Liver (tissue), 3 donors: ENCODE results near the gene HECTD1.

Experiments
- ATF3 ChIP-seq: IDR thresholded peaks from 2 replicates; pipeline ENCODE4 v1.6.1; 2016; ENCODE audit warnings: antibody characterized with exemption
- EGR1 ChIP-seq, 2 donors: IDR thresholded peaks; 2 replicates each; pipeline ENCODE4 v1.6.1; 2016 to 2018; ENCODE audit warnings: antibody characterized with exemption in 2 of 2, low read depth in 2 of 2
- GABPA ChIP-seq, 2 donors: IDR thresholded peaks in 1 of 2; conservative IDR thresholded peaks in 1 of 2; 2 replicates each; pipeline ENCODE4 v1.6.1; 2016; ENCODE audit warnings: antibody characterized with exemption in 2 of 2, mild to moderate bottlenecking in 1 of 2, moderate library complexity in 1 of 2
- JUND ChIP-seq, 2 donors: IDR thresholded peaks; 2 replicates each; pipeline ENCODE4 v1.6.1; 2016; ENCODE audit warnings: antibody characterized with exemption in 2 of 2
- MAX ChIP-seq: IDR thresholded peaks from 2 replicates; pipeline ENCODE4 v1.6.1; 2016; ENCODE audit warnings: antibody characterized with exemption
- RAD21 ChIP-seq, 2 donors: IDR thresholded peaks; 2 replicates each; pipeline ENCODE4 v1.6.1; 2016; ENCODE audit warnings: antibody characterized with exemption in 2 of 2, mild to moderate bottlenecking in 2 of 2
- RXRA ChIP-seq, 2 donors: IDR thresholded peaks; 2 replicates each; pipeline ENCODE4 v1.6.1; 2017 to 2018; ENCODE audit warnings: antibody characterized with exemption in 2 of 2, mild to moderate bottlenecking in 1 of 2
- TAF1 ChIP-seq: conservative IDR thresholded peaks from 2 replicates; pipeline ENCODE4 v1.6.1; 2016; ENCODE audit warnings: antibody characterized with exemption, mild to moderate bottlenecking
- YY1 ChIP-seq: IDR thresholded peaks from 2 replicates; pipeline ENCODE4 v1.6.1; 2016; ENCODE audit warnings: antibody characterized with exemption, mild to moderate bottlenecking
- TF ChIP-seq, protein P1 (sequence below): fragments of 150-350 bp; IDR thresholded peaks from 2 replicates; pipeline ENCODE4 v1.5.1; 2017; ENCODE audit warnings: improper control_type of control experiment, low read depth, low read length; ENCODE audit not compliant: missing input control
- TF ChIP-seq, protein P2 (sequence below): IDR thresholded peaks from 2 replicates; pipeline ENCODE4 v1.6.1; 2016; ENCODE audit warnings: antibody characterized with exemption
- donor health status: healthy.
- donor health status: healthy.

GRCh38 chr14:31139301-31139847 is 68.2 kb downstream of the HECTD1 start:
- TF ChIP-seq RAD21 (IDR thresholded peaks at IDR 0.05), result no peak
- TF ChIP-seq, protein P1, sequence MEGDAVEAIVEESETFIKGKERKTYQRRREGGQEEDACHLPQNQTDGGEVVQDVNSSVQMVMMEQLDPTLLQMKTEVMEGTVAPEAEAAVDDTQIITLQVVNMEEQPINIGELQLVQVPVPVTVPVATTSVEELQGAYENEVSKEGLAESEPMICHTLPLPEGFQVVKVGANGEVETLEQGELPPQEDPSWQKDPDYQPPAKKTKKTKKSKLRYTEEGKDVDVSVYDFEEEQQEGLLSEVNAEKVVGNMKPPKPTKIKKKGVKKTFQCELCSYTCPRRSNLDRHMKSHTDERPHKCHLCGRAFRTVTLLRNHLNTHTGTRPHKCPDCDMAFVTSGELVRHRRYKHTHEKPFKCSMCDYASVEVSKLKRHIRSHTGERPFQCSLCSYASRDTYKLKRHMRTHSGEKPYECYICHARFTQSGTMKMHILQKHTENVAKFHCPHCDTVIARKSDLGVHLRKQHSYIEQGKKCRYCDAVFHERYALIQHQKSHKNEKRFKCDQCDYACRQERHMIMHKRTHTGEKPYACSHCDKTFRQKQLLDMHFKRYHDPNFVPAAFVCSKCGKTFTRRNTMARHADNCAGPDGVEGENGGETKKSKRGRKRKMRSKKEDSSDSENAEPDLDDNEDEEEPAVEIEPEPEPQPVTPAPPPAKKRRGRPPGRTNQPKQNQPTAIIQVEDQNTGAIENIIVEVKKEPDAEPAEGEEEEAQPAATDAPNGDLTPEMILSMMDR, result no peak
- no peak for TF ChIP-seq MAX
- no peak for TF ChIP-seq JUND (IDR thresholded peaks at IDR 0.05)
- TF ChIP-seq YY1, result no peak
- TF ChIP-seq, protein P2, sequence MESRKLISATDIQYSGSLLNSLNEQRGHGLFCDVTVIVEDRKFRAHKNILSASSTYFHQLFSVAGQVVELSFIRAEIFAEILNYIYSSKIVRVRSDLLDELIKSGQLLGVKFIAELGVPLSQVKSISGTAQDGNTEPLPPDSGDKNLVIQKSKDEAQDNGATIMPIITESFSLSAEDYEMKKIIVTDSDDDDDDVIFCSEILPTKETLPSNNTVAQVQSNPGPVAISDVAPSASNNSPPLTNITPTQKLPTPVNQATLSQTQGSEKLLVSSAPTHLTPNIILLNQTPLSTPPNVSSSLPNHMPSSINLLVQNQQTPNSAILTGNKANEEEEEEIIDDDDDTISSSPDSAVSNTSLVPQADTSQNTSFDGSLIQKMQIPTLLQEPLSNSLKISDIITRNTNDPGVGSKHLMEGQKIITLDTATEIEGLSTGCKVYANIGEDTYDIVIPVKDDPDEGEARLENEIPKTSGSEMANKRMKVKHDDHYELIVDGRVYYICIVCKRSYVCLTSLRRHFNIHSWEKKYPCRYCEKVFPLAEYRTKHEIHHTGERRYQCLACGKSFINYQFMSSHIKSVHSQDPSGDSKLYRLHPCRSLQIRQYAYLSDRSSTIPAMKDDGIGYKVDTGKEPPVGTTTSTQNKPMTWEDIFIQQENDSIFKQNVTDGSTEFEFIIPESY, result no peak
- TF ChIP-seq RXRA (IDR thresholded peaks at IDR 0.05), result no peak
- no peak for TF ChIP-seq EGR1 (IDR thresholded peaks at IDR 0.05; ENCODE audit: low read depth in 2 of 2)
- TF ChIP-seq GABPA (IDR thresholded peaks at IDR 0.05 in 1 of 2, conservative IDR thresholded peaks at IDR 0.05 in 1 of 2), result no peak
- TF ChIP-seq TAF1, result no peak
- no peak for TF ChIP-seq ATF3
